Right lobe of liver (tissue), 6 donors: ENCODE measurements around the gene WDR20. TPM values are rescaled to one million over a fixed set of nuclear protein-coding genes. Genes with fewer than 3 reads are reported as not detected.

Source experiments
- ATAC-seq, 4 donors: fragments of 200-7000 bp; cut with Tn5 transposase; one replicate each; pipeline ENCODE4 v1.9.1; 2020; ENCODE audit warnings: mild to moderate bottlenecking in 4 of 4, moderate library complexity in 4 of 4
- DNase-seq, 3 donors: peaks; one replicate each; pipeline ENCODE4 v3.0.0-alpha.2; 2020
- H3K27ac ChIP-seq, 3 donors: fragments of 200-600 bp; one replicate each; pipeline ENCODE4 v1.8.0; 2022
- H3K27me3 ChIP-seq, 2 donors: fragments of 200-600 bp; one replicate each; pipeline ENCODE4 v1.8.0; 2022
- H3K36me3 ChIP-seq, 4 donors: fragments of 200-600 bp; sonication (generic) in 1 of 4; one replicate each; pipeline versions ENCODE4 v1.5.1 to v1.8.0; 2017 to 2022; ENCODE audit warnings: control low read depth in 1 of 4
- H3K4me1 ChIP-seq, 4 donors: fragments of 200-600 bp; sonication (generic) in 1 of 4; one replicate each; pipeline versions ENCODE4 v1.5.1 to v1.8.0; 2017 to 2022; ENCODE audit warnings: control low read depth in 1 of 4
- H3K4me3 ChIP-seq, 3 donors: fragments of 200-600 bp; one replicate each; pipeline ENCODE4 v1.8.0; 2022
- H3K9me3 ChIP-seq, 4 donors: fragments of 200-600 bp; sonication (generic) in 1 of 4; one replicate each; pipeline versions ENCODE4 v1.5.1 to v1.8.0; 2017 to 2022; ENCODE audit warnings: control low read depth in 1 of 4
- CTCF ChIP-seq, 4 donors: fragments of 200-600 bp in 3 of 4; fragments of 450-650 bp in 1 of 4; IDR thresholded peaks; one replicate each; pipeline versions ENCODE4 v1.5.1 to v1.8.0; 2016 to 2022; ENCODE audit warnings: antibody characterized with exemption in 4 of 4, mild to moderate bottlenecking in 2 of 4
- POLR2A ChIP-seq: fragments of 450-650 bp; IDR thresholded peaks from one replicate; pipeline ENCODE4 v1.6.1; 2017; ENCODE audit warnings: antibody characterized with exemption, mild to moderate bottlenecking
- WGBS: methylation state at CpG from one replicate; pipeline ENCODE4 v1.1.6; 2018; ENCODE audit warnings: low coverage, low lambda C conversion rate; ENCODE audit not compliant: insufficient coverage; ENCODE audit errors: missing lambda C conversion rate; 5-methylcytosine and 5-hydroxymethylcytosine counted together
- intact Hi-C, 2 donors: fragments of 100-400 bp; cut with DNase I; formaldehyde crosslinking; loops; one replicate each; pipeline versions ENCODE4 v1.11.2 to v1.14.1; 2022
- total RNA-seq, 6 experiments: library from RNA; depleted of rRNA in 2 of 6; stranded (reverse); fragments of >200 nt in 2 of 6; fragmentation: NEBNext Ultra II Directional in 3 of 6; extraction: Animal tissue kit (Norgen Biotek cat#: 25700) in 3 of 6; gene quantifications; one replicate each; pipeline versions ENCODE4 v1.1.0 to v1.2.4, GENCODE V29; 2016 to 2023
- donor health status: DM: no; HTN: yes; CAD: no.
- donor health status: DM: no; HTN: no; CAD: no.
- donor health status: DM: no; HTN: no; CAD: no.
- donor health status: DM: no; HTN: yes; CAD: no.
- donor health status: DM: no; HTN: yes; CAD: no.

Gene WDR20
- total RNA-seq, 6 experiments from 2014 or later: 6.3 to 14.7 (median 12.4) TPM

GRCh38 chr14:102225386-102225785 lies 85.7 kb downstream of the WDR20 start:
- ATAC-seq (no peak), DNase-seq (no peak)
- peaks cover 0 to 2% (median 0%) of the 10 kb centered on the region in 4 donors for H3K36me3 ChIP-seq
- H3K27me3 ChIP-seq: no peaks in the 10 kb centered on the region
- intact Hi-C loops: no loop called here
- H3K4me1 ChIP-seq: no peaks in the 10 kb centered on the region
- H3K27ac ChIP-seq: no peak overlapping the region
- no peak overlapping the region for H3K4me3 ChIP-seq
- 86% methylated on average over 6 of the region's 7 CpGs for WGBS
- no peak for TF ChIP-seq CTCF (IDR thresholded peaks at IDR 0.05)
- TF ChIP-seq POLR2A: no peak
- H3K9me3 ChIP-seq: no peaks in the 10 kb centered on the region

GRCh38 chr14:102225936-102226335 lies 86.2 kb downstream of the WDR20 start:
- Histone ChIP-seq H3K4me1 (no peaks in the 10 kb centered on the region), H3K27me3 (no peaks in the 10 kb centered on the region), H3K4me3 (no peak overlapping the region), H3K36me3 (peaks cover 0 to 2% (median 0%) of the 10 kb centered on the region in 4 donors), H3K9me3 (no peaks in the 10 kb centered on the region), H3K27ac (no peak overlapping the region)
- DNase-seq (no peak), ATAC-seq (peak in 1 of 4 donors; percentile 9)
- no peak for TF ChIP-seq CTCF (IDR thresholded peaks at IDR 0.05)
- TF ChIP-seq POLR2A: no peak
- intact Hi-C loops: no loop called here
- WGBS: 89% methylated on average over 4 of the region's 15 CpGs

- no peaks in the 10 kb centered on the region for H3K27me3 ChIP-seq
- WGBS: 81% methylated on average over 3 of the region's 27 CpGs
- ATAC-seq (peak in 2 of 4 donors; percentile 10 to 14), DNase-seq (no peak)
- intact Hi-C loops: no loop called here
- H3K4me1 ChIP-seq: no peaks in the 10 kb centered on the region
- no peak overlapping the region for H3K27ac ChIP-seq
- TF ChIP-seq CTCF (IDR thresholded peaks at IDR 0.05) (no peak), POLR2A (no peak)
- no peaks in the 10 kb centered on the region for H3K9me3 ChIP-seq
- H3K4me3 ChIP-seq: no peak overlapping the region
- peaks cover 0 to 2% (median 0%) of the 10 kb centered on the region in 4 donors for H3K36me3 ChIP-seq
These were observed 86.8 kb downstream of the WDR20 start for GRCh38 chr14:102226356-102227125.

GRCh38 chr14:102227184-102227964 lies 87.7 kb downstream of the WDR20 start:
- no peak for ATAC-seq
- Histone ChIP-seq H3K4me1 (no peaks in the 10 kb centered on the region), H3K4me3 (no peak overlapping the region), H3K27me3 (no peaks in the 10 kb centered on the region), H3K27ac (no peak overlapping the region), H3K9me3 (no peaks in the 10 kb centered on the region), H3K36me3 (peaks cover 0 to 2% (median 0%) of the 10 kb centered on the region in 4 donors)
- intact Hi-C loops: no loop called here
- TF ChIP-seq POLR2A: no peak
- TF ChIP-seq CTCF (IDR thresholded peaks at IDR 0.05): no peak
- 76% methylated on average over 3 of the region's 28 CpGs for WGBS
- no peak for DNase-seq
